Measurements from ENCODE around the gene LMAN1L.

Gene LMAN1L

DNA sequence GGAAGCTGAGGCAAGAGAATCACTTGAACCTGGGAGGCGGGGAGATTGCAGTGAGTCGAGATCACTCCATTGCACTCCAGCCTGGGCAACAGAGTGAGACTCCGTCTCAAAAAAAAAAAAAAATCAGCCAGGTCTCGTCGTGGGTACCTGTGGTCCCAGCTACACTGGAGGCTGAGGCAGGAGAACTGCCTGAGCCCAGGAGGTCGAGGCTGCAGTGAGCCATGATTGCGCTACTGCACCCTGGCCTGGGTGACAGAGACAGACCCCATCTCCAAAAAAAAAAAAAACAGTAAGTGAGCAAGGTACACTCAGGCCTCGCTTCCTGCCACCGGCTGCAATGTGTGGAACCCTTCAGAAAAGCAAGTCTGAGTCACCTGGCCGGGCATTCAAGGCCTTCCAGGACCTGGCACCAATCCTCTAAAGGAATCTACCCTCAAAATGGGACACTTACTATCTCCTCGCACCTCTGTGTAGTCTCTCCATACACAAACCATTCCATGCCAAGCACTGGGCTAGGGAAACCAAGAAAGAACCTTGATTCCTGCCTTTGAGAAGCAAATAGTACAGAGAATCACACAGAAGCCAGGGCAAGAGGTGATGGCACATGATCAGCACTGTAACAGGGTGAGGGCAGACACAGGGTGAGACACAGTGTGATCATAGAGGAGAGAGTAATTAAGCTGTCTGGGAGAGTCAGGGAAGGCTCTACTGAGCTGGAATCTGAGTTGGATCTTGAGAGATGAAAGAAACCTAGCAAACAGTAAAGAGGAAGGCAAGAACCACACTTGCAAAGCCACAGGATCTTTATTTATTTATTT, 50.8 kb downstream of the LMAN1L start:
- in situ Hi-C loops (cut with MboI; ENCODE audit: low sequenced_read_pairs) = no loop called here
- peaks cover 18% of the 10 kb centered on the region for H3K36me3 ChIP-seq (replicated peaks)
- H3K27me3 ChIP-seq (ENCODE audit: low read depth) = no peaks in the 10 kb centered on the region
- H3K4me1 ChIP-seq = no peaks in the 10 kb centered on the region
- peaks cover 2% of the 10 kb centered on the region; the same call in 1 of the 2 replicates for H3K9me3 ChIP-seq
- no peak for DNase-seq (ENCODE audit: low spot score in 2 of 2)
- no peak overlapping the region for H3K4me3 ChIP-seq

DNA sequence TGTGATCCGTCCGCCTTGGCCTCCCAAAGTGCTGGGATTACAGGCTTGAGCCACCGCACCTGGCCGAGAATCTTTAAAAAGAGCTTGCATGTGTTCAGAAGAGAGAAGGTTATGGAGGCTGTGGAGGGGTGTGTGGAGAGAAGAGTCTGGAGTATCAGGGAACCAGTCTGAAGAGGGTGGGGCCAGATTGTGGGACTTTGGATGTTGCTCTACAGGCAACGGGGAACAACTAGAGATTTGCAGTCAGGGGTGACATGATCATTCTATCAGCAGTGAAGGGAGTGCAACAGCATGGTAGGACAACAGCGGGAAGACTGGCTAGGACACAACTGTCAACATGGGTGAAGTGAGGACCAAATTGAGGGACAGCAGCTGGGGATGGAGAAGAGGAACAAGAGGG, 51.7 kb downstream of the LMAN1L start:
- H3K36me3 ChIP-seq (replicated peaks) = peaks cover 27% of the 10 kb centered on the region
- in situ Hi-C loops (cut with MboI; ENCODE audit: low sequenced_read_pairs) = no loop called here
- no peaks in the 10 kb centered on the region for H3K27me3 ChIP-seq (ENCODE audit: low read depth)
- peaks cover 2% of the 10 kb centered on the region; the same call in 1 of the 2 replicates for H3K9me3 ChIP-seq
- H3K4me3 ChIP-seq = no peak overlapping the region
- H3K4me1 ChIP-seq = 0 out of 2 replicates have a peak, but pooled peaks cover under 1% of the 10 kb centered on the region
- DNase-seq (ENCODE audit: low spot score in 2 of 2) = no peak

DNA sequence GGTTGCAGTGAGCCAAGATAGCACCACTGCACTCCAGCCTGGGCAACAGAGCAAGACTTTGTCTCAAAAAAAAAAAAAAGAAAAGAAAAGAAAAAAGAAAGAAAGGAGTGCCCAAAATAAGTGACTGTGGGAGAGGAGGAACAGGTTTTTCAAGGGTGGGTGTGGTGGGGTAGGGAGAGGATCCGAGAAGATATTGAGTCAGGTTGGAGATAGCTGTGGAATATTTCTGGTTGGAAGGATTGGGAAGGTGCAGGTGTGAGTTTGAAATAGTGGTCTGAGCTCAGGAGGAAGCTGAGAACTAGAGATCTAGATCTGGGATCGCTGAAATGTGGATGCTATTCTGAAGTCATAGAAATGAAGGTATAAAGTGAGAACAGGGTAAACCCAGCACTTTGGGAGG, 52.7 kb downstream of the LMAN1L start:
- peaks cover 2% of the 10 kb centered on the region; the same call in 1 of the 2 replicates for H3K9me3 ChIP-seq
- no peak overlapping the region for H3K4me3 ChIP-seq
- peaks cover 34% of the 10 kb centered on the region for H3K36me3 ChIP-seq (replicated peaks)
- H3K27me3 ChIP-seq (ENCODE audit: low read depth) = no peaks in the 10 kb centered on the region
- no peak for DNase-seq (ENCODE audit: low spot score in 2 of 2)
- in situ Hi-C loops (cut with MboI; ENCODE audit: low sequenced_read_pairs) = no loop called here
- peaks cover 11% of the 10 kb centered on the region for H3K4me1 ChIP-seq

DNA sequence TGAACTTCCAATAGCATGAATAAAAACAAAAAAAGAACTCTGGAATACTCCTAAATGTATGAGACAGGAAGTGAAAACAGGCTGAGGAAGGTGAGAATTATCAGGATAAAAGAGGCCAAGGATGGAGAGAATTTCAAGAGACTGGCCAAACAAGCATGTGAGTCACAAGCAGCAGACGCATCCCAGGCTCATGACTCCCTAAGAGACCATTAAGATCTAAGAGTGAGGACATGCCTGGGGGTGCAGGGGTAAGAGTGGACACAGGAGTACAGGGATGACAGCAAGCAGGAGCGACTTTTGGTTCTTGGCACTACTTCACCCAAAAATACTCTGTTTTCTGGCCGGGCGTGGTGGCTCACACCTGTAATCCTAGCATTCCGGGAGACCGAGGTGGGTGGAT, 53.5 kb downstream of the LMAN1L start:
- DNase-seq (ENCODE audit: low spot score in 2 of 2) = no peak
- H3K27me3 ChIP-seq (ENCODE audit: low read depth) = no peaks in the 10 kb centered on the region
- H3K4me3 ChIP-seq = no peak overlapping the region
- H3K36me3 ChIP-seq (replicated peaks) = peaks cover 34% of the 10 kb centered on the region
- H3K9me3 ChIP-seq = peaks cover 2% of the 10 kb centered on the region; the same call in 1 of the 2 replicates
- H3K4me1 ChIP-seq = peaks cover 19% of the 10 kb centered on the region
- in situ Hi-C loops (cut with MboI; ENCODE audit: low sequenced_read_pairs) = no loop called here

- in situ Hi-C loops (cut with MboI; ENCODE audit: low sequenced_read_pairs) = no loop called here
- peaks cover 34% of the 10 kb centered on the region for H3K36me3 ChIP-seq (replicated peaks)
- peaks cover 2% of the 10 kb centered on the region; the same call in 1 of the 2 replicates for H3K9me3 ChIP-seq
- no peak for DNase-seq (ENCODE audit: low spot score in 2 of 2)
- H3K27me3 ChIP-seq (ENCODE audit: low read depth) = no peaks in the 10 kb centered on the region
- no peak overlapping the region for H3K4me3 ChIP-seq
- H3K4me1 ChIP-seq = peaks cover 26% of the 10 kb centered on the region
These were observed 54.9 kb downstream of the LMAN1L start for GRCh38 chr15:74867466-74868038.

DNA sequence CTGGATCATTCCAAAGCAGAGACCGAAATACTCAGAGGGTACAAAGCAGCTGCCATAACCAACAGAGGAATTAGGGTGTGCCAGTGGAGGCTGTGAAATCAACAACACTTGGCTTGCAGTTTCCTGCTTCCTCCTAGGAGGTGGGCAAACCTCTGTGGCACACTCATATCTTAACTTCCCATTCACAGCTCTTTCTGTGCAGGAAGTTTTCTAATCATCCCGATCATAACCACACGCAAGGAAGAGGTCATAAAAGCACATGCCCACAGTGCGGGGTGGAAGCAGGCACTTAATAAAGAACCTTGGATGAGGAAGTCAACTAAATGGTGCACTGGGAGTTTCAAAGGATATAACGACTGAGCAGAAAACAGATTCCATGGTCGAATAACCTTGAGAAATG, 55.4 kb downstream of the LMAN1L start:
- in situ Hi-C loops (cut with MboI; ENCODE audit: low sequenced_read_pairs) = no loop called here
- DNase-seq (ENCODE audit: low spot score in 2 of 2) = no peak

GRCh38 chr15:74869372-74869725, 56.7 kb downstream of the LMAN1L start:
- DNase-seq (ENCODE audit: low spot score in 2 of 2) = no peak
- Histone ChIP-seq H3K27me3 (ENCODE audit: low read depth) (no peaks in the 10 kb centered on the region), H3K36me3 (replicated peaks) (peaks cover 33% of the 10 kb centered on the region), H3K9me3 (peaks cover 2% of the 10 kb centered on the region; the same call in 1 of the 2 replicates), H3K4me1 (peaks cover 34% of the 10 kb centered on the region), H3K4me3 (no peak overlapping the region)
- in situ Hi-C loops (cut with MboI; ENCODE audit: low sequenced_read_pairs) = no loop called here

More for the DNA sequence above, 55.4 kb downstream of the LMAN1L start:
- Histone ChIP-seq H3K36me3 (replicated peaks) (peaks cover 34% of the 10 kb centered on the region), H3K9me3 (peaks cover 2% of the 10 kb centered on the region; the same call in 1 of the 2 replicates), H3K27me3 (ENCODE audit: low read depth) (no peaks in the 10 kb centered on the region), H3K4me3 (no peak overlapping the region), H3K4me1 (peaks cover 26% of the 10 kb centered on the region)

DNA sequence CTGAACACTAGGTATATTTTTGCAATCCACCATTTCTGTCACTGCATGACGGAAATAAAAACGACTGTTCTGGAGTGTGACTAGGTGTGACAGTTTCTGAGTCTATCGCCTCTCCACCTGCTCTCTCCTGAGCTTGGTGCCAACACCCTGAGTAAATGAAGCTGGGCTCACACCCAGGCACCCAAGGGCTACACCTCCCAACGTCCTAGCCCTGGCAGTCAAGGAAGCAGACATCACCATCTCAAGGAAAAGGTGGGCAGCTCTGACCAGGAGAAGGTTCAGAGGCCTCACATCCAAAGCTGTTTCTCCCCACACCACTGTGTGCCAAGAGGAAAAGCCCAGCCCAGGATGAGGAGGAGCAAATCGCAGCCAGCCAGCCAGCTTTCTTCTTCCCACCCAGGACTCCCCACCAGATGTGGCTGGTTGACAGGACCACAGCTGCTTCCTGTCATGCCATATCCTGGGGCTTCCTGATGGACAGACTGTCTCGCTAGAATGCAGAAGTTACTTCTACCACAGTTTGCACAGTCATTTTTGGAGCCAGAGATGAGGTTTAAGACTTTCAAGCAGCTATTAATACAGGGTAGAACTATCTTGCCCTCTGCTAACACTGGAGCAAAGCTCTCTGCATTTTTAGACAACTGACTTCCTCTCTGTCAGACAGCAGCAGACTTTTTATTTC, 57.2 kb downstream of the LMAN1L start:
- peaks cover 2% of the 10 kb centered on the region; the same call in 1 of the 2 replicates for H3K9me3 ChIP-seq
- H3K4me3 ChIP-seq = no peak overlapping the region
- in situ Hi-C loops (cut with MboI; ENCODE audit: low sequenced_read_pairs) = no loop called here
- H3K36me3 ChIP-seq (replicated peaks) = peaks cover 30% of the 10 kb centered on the region
- H3K27me3 ChIP-seq (ENCODE audit: low read depth) = no peaks in the 10 kb centered on the region
- DNase-seq (ENCODE audit: low spot score in 2 of 2) = no peak
- H3K4me1 ChIP-seq = peaks cover 34% of the 10 kb centered on the region

GRCh38 chr15:74870436-74871215, 58.0 kb downstream of the LMAN1L start:
- Histone ChIP-seq H3K9me3 (peaks cover 4% of the 10 kb centered on the region), H3K4me3 (no peak overlapping the region), H3K4me1 (peaks cover 34% of the 10 kb centered on the region), H3K27me3 (ENCODE audit: low read depth) (no peaks in the 10 kb centered on the region), H3K36me3 (replicated peaks) (peaks cover 30% of the 10 kb centered on the region)
- DNase-seq (ENCODE audit: low spot score in 2 of 2) = peak; percentile 74 to 84
- in situ Hi-C loops (cut with MboI; ENCODE audit: low sequenced_read_pairs) = no loop called here

GRCh38 chr15:74872702-74873035, 60.0 kb downstream of the LMAN1L start:
- Histone ChIP-seq H3K4me3 (peak overlapping the region; percentile 100), H3K36me3 (replicated peaks) (peaks cover 23% of the 10 kb centered on the region), H3K27me3 (ENCODE audit: low read depth) (no peaks in the 10 kb centered on the region), H3K4me1 (peaks cover 34% of the 10 kb centered on the region), H3K9me3 (peaks cover 4% of the 10 kb centered on the region)
- no peak for DNase-seq (ENCODE audit: low spot score in 2 of 2)
- in situ Hi-C loops (cut with MboI; ENCODE audit: low sequenced_read_pairs) = no loop called here

DNA sequence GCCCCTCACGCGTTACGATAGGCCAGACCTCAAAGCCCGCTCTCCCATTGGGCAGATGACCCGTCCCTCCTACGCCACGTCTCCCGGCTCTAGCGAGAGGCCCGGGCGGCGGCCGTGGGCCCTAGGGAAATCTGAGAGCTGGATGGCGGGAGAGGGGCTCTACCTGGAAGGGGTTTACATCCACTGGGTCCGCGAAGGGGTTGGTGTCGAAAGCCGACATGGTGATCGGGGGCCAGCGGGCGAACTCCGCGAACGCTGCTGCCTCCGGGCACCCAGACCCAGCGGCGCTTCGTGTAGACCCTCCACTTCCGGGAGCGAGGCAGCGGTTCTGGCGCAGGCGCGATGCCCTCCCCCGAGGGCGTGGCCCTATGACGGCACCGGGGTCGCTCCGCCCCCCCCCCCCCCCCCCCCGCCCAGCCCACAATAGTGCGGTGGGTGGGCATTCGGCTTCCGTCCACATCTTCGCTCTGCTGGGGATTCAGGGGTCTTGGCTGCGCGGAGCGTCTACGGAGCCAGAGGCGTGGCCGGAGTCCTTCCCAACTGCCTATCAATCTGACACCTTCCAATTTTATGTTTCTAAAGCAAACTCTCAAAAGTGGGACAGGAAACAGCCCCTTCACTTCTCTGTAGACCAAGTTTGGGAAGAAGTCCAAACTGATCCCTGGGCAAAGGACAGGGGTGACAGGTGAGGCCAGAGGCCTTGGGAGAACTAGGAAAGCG, 60.6 kb downstream of the LMAN1L start, which contains the start of gene SCAMP2:
Gene SCAMP2 (minus strand): TSS at position 330 of the 720 bp plus-strand sequence. CDS start 110 bp downstream, at position 220.
- Histone ChIP-seq H3K4me3 (peak within 1 kb of the TSS; percentile 100), H3K9me3 (peaks cover 3% of the 10 kb centered on the region), H3K4me1 (peaks cover 34% of the 10 kb centered on the region), H3K27me3 (ENCODE audit: low read depth) (no peaks in the 10 kb centered on the region), H3K36me3 (replicated peaks) (peaks cover 18% of the 10 kb centered on the region)
- peak; percentile 100 for DNase-seq (ENCODE audit: low spot score in 2 of 2)
- in situ Hi-C loops (cut with MboI; ENCODE audit: low sequenced_read_pairs) = no loop called here

GRCh38 chr15:74873756-74874424, 61.3 kb downstream of the LMAN1L start:
- in situ Hi-C loops (cut with MboI; ENCODE audit: low sequenced_read_pairs) = no loop called here
- Histone ChIP-seq H3K27me3 (ENCODE audit: low read depth) (no peaks in the 10 kb centered on the region), H3K9me3 (peaks cover 2% of the 10 kb centered on the region; the same call in 1 of the 2 replicates), H3K4me1 (peaks cover 34% of the 10 kb centered on the region), H3K36me3 (replicated peaks) (peaks cover 11% of the 10 kb centered on the region), H3K4me3 (peak overlapping the region; percentile 100)
- peak; percentile 3 to 56 for DNase-seq (ENCODE audit: low spot score in 2 of 2)
